GM12892 (cell line): Measurements from ENCODE around the gene CCNB2.

Experiments
- POLR2A ChIP-seq: IDR thresholded peaks from 2 replicates; pipeline ENCODE4 v1.6.1; 2011; ENCODE audit warnings: low read depth, low read length, control low read depth
- TAF1 ChIP-seq: IDR thresholded peaks from 2 replicates; pipeline ENCODE4 v1.6.1; 2011; ENCODE audit warnings: low read depth, mild to moderate bottlenecking, control low read depth, low read length, borderline replicate concordance

DNA sequence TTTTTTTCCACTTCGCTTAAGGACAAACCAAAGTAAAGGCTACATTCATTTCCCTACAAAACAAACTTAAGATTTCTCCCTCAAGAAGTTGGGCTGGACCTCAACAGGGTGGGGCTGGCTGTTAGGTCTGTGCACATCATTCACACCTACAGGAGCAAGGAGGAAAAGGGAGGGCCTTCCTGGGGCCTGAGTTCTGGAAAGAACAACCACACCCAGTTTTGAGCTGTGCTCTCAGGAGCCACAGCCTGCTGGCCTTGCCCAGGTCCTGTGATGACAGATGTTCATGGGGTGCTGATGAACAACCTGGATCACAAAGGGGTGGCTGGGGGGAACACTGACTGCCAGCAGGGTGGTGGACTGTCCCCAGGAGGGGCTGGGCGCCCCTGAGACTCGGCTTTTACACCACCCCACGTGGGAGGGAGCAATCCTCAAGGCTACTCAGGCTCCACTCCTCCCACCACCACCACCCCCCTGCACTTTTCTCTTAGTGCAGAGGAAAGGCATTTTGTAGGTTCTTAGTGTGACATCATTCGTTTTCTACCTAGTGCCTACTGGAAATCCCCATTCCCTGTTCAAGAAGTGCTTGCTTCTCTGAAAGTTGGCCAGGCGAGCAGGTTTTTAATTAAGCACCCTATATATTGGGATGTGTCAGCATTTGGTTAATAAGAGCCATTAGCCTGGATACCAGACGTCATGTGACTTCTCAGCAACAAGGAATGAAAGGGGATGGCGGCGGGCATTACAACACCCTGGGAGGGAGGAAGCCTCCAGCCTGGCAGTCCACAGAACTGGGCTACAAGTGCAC, 35.7 kb downstream of the CCNB2 start:
- TF ChIP-seq POLR2A (no peak), TAF1 (no peak)
